Tibial nerve (tissue), 4 donors: Measurements from ENCODE around the gene SLC25A28.

Experiments used
- EP300 ChIP-seq, 2 donors: sonication (generic); formaldehyde crosslinking; IDR thresholded peaks; one replicate each; pipeline ENCODE4 v1.6.1; 2017; ENCODE audit warnings: antibody characterized with exemption in 2 of 2, mild to moderate bottlenecking in 1 of 2
- POLR2A ChIP-seq, 2 donors: fragments of 450-650 bp; IDR thresholded peaks; one replicate each; pipeline ENCODE4 v1.6.1; 2017; ENCODE audit warnings: antibody characterized with exemption in 2 of 2, mild to moderate bottlenecking in 2 of 2, moderate library complexity in 2 of 2
- TF ChIP-seq, protein P1 (sequence below), 5 experiments: fragments of 200-600 bp in 3 of 5; fragments of 450-650 bp in 2 of 5; sonication (generic) in 3 of 5; IDR thresholded peaks; one replicate each; pipeline ENCODE4 v1.5.1; 2016 to 2019; ENCODE audit warnings: antibody characterized with exemption in 5 of 5, mild to moderate bottlenecking in 3 of 5, moderate library complexity in 2 of 5

DNA sequence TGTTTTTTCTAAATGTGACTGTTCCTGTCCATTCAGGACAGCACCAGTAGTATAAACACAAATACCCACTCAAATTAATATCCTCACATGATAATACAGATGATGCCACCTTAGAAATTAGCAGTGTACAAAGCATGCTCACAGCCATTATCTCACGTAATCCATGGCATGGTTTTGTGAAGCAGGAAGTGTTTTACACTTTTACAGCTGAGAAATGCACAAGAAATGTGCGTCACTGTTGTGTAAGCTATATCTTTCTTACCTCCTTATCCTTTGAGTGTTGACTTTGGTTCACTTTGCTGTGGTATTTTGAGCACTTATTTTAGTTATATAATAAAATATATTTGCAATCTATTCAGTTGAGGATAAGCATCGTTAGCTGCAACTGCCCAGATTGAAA is 55.9 kb downstream of the SLC25A28 start:
- TF ChIP-seq, protein P1, sequence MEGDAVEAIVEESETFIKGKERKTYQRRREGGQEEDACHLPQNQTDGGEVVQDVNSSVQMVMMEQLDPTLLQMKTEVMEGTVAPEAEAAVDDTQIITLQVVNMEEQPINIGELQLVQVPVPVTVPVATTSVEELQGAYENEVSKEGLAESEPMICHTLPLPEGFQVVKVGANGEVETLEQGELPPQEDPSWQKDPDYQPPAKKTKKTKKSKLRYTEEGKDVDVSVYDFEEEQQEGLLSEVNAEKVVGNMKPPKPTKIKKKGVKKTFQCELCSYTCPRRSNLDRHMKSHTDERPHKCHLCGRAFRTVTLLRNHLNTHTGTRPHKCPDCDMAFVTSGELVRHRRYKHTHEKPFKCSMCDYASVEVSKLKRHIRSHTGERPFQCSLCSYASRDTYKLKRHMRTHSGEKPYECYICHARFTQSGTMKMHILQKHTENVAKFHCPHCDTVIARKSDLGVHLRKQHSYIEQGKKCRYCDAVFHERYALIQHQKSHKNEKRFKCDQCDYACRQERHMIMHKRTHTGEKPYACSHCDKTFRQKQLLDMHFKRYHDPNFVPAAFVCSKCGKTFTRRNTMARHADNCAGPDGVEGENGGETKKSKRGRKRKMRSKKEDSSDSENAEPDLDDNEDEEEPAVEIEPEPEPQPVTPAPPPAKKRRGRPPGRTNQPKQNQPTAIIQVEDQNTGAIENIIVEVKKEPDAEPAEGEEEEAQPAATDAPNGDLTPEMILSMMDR (IDR thresholded peaks at IDR 0.05): no peak
- TF ChIP-seq POLR2A (IDR thresholded peaks at IDR 0.05): no peak
- no peak for TF ChIP-seq EP300 (IDR thresholded peaks at IDR 0.05)
